RWPE1 (cell line): ENCODE measurements around the gene HSD17B3.
"Not testable (repeated sequence)": the region's sequence is repeated elsewhere in the genome, so short reads cannot be mapped to it uniquely, and the experiment has no call there.

Experiments
- CTCF ChIA-PET: fragments of 350-600 bp; sonication (Branson Sonifier 250); formaldehyde crosslinking; extraction: SDS; loops from one replicate; lab custom pipeline; 2021; lab: Yijun Ruan, JAX
- POLR2A ChIA-PET: fragments of 400-600 bp; formaldehyde crosslinking; extraction: SDS; loops from one replicate; lab custom pipeline; 2020; ENCODE audit warnings: antibody characterized with exemption; ENCODE audit not compliant: low non-redundant PET; lab: Yijun Ruan, JAX
- DNase-seq: peaks from one replicate; pipeline ENCODE4 v3.0.0; 2012; ENCODE audit warnings: low spot score
- H3K27ac ChIP-seq: fragments of 450-650 bp; 2 replicates; pipeline ENCODE4 v1.5.1; 2017
- CTCF ChIP-seq: fragments of 450-650 bp; conservative IDR thresholded peaks from 2 replicates; pipeline ENCODE4 v1.5.1; 2017; ENCODE audit warnings: low read depth, mild to moderate bottlenecking

The HSD17B3 gene

GRCh38 chr9:96309850-96310249, 7.9 kb upstream of the HSD17B3 start:
- ChIA-PET POLR2A (no interaction called here), CTCF (interaction anchor here (0.6 to 1.3 kb wide), 2 partner anchors 8 to 78 kb away, joined by 7 read pairs; no protein-coding TSS in a partner anchor)
- DNase-seq, result no peak
- TF ChIP-seq CTCF, result no peak
- no peak overlapping the region for H3K27ac ChIP-seq

GRCh38 chr9:96306958-96307357, 5.0 kb upstream of the HSD17B3 start:
- CTCF ChIA-PET, result interaction anchor here (2.0 kb wide), 1 partner anchor 75 kb away, joined by 9 read pairs; no protein-coding TSS in a partner anchor
- POLR2A ChIA-PET, H3K27ac ChIP-seq, DNase-seq: not testable (repeated sequence)

GRCh38 chr9:96305171-96305570, 3.2 kb upstream of the HSD17B3 start:
- no peak for DNase-seq
- no peak for TF ChIP-seq CTCF
- H3K27ac ChIP-seq, result no peak overlapping the region
- ChIA-PET POLR2A (interaction anchor here (0.5 kb wide), 1 partner anchor 21 kb away, joined by 3 read pairs; no protein-coding TSS in a partner anchor), CTCF (interaction anchor here (1.0 to 2.2 kb wide), 2 partner anchors 12 to 73 kb away, joined by 3 to 6 read pairs; no protein-coding TSS in a partner anchor)

GRCh38 chr9:96304230-96304629, 2.3 kb upstream of the HSD17B3 start:
- ChIA-PET POLR2A (no interaction called here), CTCF (interaction anchor here (2.5 kb wide), 1 partner anchor 13 kb away, joined by 8 read pairs; no protein-coding TSS in a partner anchor)
- no peak for DNase-seq
- no peak for TF ChIP-seq CTCF
- H3K27ac ChIP-seq, result no peak overlapping the region

- ChIA-PET POLR2A (no interaction called here), CTCF (interaction anchor here (0.6 to 1.8 kb wide), 2 partner anchors 17 to 54 kb away, joined by 3 to 7 read pairs; no protein-coding TSS in a partner anchor)
- DNase-seq, result peak; percentile 84
- H3K27ac ChIP-seq, result peak overlapping the region; percentile 73
- TF ChIP-seq CTCF, result no peak
These were observed 2.2 kb downstream of the HSD17B3 start for GRCh38 chr9:96299823-96300222.

- H3K27ac ChIP-seq, result no peak overlapping the region
- ChIA-PET CTCF (no interaction called here), POLR2A (interaction anchor here (0.6 kb wide), 1 partner anchor 46 kb away, joined by 6 read pairs; no protein-coding TSS in a partner anchor)
- TF ChIP-seq CTCF, result no peak
- DNase-seq, result no peak
These were observed 7.8 kb downstream of the HSD17B3 start for GRCh38 chr9:96294159-96294545.

- CTCF ChIA-PET, result no interaction called here
- DNase-seq, result no peak
- H3K27ac ChIP-seq, result no peak overlapping the region
- POLR2A ChIA-PET, result no interaction called here
- no peak for TF ChIP-seq CTCF
These were observed 8.3 kb downstream of the HSD17B3 start for GRCh38 chr9:96293498-96294158.
